GM21447 (cell line): Measurements from ENCODE around the gene ELMO2.

ENCODE experiments used
- ATAC-seq: cut with Tn5 transposase; IDR thresholded peaks from one replicate; pipeline ENCODE4 v1.9.1; 2021; ENCODE audit not compliant: unreplicated experiment

The ELMO2 gene

DNA sequence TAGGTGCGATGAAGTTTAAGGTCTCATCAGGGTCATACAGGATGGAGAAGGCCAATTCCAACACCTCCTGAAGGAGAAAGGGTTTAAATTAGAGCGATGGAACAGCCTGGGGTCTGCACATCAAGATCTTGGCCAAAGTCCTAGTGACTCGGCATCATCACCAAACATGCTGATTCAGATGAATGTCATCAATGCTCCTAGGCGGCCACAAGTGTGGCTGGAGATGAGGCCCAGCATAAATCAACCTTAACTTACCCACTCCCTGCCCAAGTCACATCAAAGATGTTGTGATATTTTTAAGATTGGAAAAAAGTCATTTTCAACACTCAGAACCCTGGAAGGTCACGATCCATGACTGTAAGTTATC is 37.5 kb downstream of the ELMO2 start:
- no peak for ATAC-seq

DNA sequence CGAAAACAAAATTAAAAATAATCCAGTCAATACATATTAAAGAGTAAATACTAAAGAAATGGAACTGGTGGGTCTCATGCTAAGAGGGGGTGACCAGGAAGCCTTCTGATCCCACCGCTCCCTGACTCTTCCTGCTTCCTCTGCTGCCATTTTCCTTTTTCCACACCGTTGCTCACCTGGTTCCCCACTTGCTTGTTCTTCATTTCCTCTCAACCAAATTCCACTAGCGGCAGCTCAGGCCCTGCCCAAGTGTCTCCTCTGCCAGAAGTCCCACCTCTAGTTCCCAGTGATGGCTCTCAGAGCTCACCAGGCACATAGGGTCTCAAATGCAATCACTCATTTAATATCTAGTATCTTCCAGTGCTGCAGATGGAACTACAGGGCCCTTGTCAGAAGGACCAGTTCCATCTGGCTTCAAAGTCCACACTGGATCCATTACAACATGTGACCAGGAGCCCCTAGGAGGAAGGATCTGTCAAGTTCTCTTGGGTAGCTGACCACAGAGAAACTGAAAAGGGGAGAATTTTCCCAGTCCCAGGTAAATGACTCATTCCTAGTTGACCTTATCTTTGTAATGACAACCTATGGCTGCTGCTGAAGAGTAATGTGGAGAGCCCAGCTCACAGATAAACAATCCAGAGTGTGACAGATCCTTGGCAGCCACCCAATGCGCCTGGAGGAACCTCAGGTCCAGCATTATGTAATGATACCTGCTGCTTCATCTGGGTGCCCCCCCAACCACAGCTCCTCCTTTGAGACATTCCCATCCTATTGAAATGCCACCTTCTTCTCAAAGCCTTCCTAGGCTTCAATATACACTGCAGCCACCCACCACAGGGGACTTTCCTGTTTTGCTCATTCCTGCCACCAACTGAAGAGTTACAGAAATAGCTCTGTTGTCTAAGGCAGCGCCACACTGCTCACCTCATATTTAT is 38.2 kb downstream of the ELMO2 start:
- no peak for ATAC-seq

DNA sequence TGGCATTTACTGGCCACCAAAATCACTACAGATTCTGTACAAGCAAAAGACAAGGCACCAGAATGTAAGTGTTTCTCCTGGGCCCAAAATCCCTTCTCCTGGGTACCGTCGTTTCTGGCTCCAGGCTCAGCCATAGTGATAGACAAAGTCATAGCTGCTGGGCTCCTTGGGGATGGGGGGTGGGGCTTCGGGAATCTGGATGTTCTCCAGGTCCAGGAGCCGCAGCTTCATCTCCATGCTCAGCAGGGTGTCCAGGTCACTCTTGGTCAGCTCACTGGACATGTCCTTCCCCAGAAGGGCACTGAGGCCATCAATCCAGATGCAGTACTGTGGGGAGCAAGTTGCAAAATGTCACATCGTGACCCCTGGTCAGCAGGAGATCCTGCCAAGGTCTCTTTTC is 39.2 kb downstream of the ELMO2 start:
- no peak for ATAC-seq

DNA sequence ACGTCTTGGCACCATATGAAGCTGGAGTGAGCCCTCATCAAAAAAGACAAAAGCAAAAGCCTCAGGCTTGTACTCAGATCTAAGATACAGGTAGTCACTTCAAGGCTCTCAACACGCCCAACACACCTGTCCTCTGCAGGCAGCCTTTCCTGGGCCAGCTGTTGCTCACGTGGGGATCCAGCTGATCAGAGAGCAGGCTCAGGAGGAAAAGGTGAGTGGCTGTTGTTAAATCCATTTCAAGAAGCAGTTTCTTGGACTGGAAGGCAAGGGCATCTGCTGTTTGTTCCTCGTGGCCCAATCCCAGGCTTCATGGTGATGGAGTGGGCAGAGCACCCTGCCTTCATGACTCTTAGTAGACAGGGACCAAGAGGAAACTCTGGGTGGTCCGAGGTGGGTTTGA is 39.6 kb downstream of the ELMO2 start:
- ATAC-seq, result no peak

DNA sequence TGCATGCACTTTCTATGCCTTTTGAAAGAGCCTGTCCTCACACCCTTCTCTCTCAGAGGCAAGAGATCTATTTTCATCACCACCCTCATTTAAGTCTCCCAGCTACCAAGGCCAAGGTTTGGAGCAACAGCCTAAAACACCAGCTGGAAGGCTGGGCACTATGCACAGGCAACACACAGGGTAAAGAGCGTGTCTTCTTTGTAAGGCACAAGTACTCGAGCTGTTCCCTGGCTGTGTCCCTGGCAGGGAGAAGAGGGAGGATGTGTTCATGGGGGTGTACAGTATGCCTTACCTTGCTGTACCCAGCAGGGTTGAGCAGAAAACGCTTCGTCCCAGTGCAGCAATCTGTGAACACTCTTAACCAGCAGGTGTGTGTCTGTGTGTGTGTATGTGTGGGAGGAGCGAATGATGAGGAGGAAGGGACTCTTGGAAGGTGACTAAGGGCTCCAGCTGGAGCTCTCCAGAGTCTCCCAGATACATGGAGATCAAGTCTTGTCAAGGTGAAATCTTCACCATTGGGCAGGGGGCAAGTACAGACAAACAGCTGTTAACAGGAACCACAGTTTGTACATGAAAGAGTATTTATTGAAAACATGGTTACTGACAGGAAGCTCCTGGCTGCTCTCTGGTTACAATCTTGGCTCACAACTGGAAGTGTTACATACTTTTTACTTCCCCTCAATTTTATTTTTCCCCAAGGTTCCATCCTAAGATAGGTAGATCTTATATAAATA is 40.8 kb downstream of the ELMO2 start:
- ATAC-seq, result no peak

DNA sequence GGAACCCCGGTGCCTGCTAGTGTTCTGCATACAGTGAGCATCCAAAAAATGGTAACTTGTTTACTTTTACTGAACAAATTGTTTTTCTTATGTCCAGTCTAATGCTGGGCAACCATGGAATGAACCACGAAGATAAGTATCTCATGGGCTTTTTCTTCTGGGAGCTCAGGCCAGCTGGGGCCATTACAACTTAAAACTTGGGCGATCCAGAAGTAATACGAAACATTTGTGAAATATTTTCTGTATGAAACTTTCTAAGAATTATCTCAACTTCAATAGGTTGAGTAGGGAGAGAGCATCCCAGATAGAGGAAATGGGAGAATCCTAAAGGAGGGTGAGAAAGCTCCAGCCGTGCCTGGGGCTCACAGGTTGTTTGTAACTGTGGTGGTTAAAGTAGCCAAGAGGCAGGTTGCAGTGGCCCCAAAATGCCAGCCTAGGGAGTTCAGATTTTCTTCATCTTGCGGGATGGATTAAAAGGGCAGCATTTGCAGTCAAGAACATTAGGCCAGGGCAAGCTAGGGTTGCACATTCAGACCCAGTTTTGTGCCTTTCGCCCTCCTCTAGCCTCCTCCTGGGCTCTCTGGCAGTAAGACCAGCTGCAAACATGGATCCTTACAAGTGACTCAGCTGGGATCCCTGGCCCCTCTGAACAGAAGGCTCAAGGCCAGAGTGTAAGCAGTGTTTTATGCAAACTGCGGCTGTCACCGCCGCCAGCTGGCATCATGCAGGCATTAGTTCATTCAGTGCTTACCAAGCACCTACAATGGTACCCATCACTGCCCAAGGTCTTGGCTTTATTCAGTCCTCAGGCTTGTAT is 41.5 kb downstream of the ELMO2 start:
- ATAC-seq, result no peak

DNA sequence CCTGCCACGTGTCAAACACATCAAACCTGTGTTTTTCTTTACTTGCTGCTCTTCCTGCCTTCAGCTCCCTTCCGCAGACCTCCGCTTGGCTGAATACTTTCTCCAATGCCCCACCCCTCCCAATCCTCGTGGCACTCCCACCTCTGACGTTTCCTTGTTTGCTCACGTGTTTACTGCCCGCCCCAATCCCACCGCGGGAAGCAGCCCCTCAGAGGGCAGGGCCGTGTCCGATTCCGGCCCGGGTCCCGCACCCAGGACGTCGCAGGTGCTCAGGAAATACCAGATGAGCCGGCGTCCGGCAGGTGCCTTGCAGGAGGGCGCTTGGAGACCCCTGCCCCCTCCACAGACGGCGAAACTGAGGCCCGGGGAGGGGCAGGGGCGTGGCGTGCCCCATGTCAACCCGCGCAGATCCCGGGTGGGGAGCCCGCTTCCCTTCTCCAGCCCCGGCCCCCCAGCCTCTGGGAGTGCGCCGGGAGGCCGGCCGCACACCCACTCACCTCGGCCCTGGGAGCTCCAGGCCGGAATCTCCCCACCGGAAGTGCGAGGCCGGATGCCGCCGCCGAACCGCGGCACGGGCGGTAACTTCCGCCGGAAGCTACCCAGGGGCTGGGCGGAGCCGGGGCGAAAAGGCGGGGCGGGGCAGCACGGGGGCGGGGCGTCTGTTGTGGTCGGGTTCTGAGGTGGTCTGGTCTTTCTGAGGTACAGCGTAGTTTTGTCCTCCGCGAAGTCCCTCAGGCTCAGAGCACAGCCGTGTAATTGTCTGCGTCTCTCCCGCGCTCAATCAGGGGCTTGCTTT is 42.3 kb downstream of the ELMO2 start:
- ATAC-seq, result peak; percentile 64

DNA sequence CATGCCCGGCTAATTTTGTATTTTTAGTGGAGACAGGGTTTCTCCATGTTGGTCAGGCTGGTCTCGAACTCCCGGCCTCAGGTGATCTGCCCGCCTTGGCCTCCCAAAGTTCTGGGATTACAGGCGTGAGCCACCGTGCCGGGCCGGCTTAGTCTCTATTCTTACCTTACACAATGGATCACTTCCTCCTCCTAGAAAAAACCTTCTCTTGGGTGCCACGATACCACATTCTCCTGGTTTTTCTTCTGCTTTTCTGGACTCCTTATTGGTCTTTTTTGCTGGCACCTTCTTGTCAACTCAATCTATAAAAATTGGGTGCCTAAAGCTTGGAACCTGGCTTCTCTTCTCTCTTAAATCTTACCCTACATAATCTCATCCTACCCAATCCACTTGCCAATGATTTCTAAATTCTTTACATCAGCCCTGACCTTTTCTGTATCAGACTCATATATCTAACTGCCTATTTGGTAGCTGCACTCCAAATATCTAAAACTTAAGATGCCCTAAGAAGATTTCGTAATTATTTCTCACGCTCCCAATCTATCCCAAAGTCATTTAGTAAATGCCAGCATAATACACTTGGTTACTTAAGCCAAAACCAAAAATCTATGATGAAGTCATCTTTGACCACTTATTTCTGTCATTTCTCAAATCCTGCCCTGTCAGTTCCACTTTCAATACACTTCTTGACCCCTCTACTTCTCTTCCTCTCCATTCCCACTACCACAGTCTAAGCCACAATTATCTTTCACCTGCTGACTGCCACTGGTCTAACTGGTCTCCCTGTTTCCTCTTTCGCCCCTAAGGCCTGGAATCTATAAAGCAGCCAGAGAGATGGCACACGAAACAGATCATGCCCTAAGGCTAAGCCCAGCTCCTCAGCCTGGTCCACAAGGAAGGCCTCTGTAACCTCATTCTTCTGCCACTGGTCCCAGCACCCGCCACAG is 43.2 kb downstream of the ELMO2 start:
- peak; percentile 23 for ATAC-seq

DNA sequence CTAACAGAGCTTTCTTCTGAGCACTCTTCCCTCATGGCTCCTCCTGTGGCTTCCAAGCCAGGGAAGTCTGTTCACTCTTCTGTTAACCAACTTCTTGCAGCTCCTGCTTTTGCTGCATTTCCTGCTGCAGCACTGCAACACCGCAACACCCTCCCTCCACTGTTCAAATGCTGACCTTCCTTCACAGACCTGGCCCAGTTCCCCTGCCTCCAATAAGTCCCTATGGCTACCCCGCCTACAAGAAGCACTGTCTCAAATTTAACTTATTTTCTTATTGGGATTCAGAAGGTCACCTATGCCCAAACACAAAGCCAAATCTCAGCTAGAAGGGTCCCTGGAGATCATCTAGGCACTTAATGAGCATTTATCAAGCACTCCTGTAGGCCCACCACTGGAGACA is 44.6 kb downstream of the ELMO2 start:
- ATAC-seq, result no peak

DNA sequence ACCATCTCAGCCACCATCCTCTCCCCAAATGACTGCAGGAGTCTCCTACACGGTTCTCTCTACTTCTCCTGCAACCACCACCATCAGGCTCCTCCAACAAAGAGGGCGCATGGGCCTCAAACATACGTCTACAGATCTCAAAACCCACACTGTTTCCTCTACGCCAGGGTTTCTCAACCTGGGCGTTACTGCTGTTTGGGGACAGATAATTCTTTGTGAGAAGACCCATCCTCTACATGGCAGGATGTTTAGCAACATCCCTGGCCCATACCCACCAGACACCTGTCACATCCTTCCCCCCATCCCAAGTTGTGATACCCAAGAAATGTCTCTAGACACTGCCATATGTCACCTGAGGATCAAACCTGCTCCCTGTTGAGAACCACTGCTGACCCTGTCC is 45.0 kb downstream of the ELMO2 start:
- no peak for ATAC-seq

DNA sequence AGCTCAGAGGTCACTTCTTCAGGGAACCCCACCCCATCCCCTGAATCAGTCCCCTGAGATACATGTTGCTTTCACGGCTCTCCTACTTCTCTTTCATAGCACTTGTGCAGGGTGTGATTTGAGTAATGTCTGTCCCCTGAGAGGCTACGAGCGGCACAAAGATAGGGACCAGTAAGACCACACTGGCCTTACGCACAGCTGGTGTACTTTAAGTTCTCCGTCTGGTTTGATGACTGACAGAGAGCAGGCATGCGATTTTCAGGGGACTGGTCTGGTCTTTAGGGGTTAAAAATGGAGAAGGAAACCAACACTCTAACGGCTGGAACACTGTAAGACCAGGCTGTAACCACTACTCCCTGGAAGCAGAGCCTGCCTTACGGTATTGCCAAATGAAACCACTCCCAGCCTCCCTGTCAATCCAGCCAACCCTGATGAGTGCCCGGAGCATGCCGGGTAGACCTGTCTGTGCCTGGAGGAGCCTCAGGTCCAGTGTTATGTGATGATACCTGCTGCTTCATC is 47.1 kb downstream of the ELMO2 start:
- ATAC-seq, result peak; percentile 48

DNA sequence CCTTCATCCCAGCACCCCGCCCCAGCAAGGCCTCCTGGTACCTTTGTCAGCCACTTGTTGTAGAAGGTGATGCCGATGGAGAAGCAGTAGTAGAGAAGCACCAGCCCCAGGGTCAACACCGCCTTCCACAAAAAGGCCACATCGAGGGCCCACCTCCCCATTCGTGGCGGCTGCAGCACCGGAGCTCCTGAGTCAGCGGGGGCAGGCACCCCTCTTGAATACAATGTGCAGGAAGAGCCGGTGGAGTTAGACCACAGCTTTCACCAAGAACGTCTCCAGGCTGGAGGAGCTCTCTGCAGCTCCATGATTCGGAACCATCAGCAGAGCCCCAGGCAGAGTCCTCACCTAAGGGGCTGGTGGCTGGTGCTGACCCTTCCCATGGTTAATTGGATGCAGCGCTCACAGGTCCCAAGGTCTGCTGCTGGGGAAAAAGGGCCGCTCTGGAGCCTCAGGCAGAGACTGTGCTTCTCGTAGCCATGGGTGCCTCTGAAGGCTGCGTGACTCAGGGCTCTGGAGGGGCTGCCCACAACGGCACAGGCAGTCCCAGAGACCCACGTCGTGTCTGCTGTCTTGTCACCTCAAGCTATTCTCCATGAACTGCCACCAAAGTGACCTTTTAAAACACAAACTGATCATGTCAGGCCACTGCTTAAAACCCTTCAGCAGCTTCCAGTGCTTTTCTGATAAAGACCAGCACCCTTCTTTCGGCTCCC is 47.9 kb downstream of the ELMO2 start:
- no peak for ATAC-seq

DNA sequence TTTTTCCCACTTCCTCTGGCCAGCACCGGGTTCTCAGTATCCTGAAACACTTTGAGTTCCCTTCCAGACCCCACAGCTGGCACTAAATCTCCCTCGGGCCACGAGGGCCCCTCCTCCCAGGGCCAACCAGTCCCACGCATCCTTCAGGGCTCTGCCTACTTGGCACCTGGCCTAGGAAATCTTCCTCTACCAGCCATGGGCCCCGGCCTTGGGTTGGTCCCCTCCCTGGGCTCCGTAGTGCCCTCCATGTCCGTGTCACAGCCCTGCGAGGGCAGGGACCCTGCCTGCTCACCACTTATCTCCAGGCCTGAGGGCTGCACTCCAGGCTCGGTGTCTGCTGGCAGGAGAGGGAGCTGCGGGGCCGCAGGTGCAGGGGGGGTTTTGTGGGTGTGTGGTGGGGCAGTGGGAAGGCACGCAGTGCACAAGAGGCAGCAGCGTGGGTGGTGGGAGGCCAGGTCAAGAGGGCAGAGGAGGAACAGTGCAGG is 49.3 kb downstream of the ELMO2 start:
- no peak for ATAC-seq

DNA sequence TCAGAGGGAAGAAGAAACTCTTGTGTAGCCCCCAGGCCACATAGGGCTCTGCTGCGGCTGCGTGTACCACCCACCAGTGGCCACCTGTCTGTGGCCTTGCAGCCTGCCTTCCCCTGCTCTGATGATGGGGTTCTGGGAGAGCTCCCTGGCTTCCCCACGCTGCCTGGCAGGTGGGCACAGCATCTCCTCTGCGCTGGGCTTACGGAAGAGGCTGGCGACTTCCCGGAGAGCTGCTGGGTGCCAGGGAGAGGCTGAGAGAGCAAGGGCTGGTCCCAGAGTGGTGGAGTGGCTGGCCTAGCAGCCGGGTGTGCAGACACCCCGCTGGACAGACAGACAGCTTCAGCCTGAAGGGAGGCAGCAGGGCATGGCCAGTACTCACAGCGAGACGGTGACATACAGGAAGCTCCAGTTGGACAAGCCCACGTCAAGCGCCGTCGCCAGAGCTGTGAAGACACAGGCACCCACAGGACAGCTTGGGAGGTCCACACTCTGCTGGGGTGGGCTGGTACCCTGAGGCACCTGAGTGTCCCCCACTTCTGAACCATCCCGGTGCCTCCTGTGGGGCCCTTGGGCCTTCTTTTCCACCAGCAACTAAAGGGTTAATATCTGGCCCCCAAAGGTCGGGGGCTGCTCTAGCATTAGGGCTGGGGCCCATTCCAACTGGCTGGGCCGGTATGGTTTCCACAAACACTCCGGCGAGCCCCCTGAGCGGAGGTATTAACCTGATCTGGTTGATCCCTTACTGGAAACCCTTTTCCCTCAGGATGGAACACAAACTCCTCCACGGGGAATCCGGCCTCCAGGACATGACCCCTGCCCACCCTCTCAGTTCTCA is 50.0 kb downstream of the ELMO2 start:
- ATAC-seq, result no peak

DNA sequence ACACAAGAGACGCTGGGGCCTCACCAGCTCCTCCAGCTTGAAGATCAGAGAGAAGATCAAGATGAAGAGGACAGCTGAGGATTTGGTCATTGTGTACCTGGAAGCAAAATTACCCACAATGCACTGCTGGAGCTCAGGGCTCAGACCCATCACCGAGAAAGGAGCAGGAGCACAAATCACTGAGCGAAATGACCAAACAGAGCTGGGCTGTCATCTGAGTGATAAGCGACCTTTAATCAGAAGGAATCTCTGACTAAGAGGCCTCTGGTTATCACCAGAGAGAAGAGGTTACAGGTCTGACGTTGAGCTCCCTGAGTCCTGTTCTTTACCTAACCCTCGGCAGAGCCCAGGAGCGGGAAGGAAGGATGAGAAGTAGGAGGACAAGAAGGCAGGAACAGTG is 50.6 kb downstream of the ELMO2 start:
- ATAC-seq, result no peak

DNA sequence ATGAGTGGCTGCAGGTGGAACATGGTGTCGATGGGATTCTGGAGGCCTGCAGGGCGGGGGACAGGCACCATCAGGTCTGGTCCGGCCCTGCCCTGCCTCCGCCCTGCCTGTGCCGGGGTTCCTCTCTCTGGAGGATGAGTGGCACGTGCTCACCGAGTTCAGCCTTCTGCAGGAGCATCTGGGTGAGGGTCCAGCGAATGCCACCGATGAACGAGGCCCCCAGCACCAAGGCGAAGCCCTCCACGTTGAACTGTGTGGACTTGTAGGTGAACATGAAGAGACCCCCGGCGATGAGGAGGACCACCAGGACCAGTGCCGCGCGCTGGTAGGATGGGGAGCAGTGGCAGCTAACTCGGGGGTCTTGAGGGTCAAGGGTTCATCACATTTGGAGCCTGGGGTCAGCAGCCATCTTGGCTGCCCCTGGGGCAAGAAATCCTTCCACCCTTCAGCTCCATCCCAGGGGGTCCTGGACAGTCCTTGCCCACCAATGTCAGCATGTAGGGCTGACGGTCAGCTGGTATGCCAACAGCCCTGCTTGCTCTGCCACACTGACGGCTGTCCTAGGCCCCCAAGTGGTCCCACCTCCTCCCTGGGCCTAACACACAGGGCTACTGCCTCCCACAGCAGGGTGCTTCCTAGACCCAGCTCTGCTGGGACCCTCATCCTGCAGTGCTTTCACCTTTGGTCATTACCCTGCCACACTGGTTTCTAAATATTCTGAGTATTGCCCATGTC is 51.3 kb downstream of the ELMO2 start:
- ATAC-seq, result no peak

DNA sequence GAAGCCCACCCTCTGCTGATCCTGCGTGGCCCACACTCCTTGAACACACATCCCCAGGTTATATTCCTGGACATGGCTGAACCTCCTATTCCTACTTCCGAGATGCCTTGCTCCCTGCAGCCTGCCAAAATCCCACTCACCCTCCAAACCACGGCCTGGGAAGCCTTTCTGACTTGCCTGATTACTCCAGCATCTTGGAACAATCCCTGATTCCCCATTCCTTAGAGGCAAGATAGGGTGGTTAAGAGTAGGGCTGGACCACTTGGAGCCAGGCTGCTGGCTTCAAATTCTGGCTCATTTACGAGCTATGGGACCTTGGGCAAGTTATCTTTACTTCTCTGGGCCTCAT is 52.2 kb downstream of the ELMO2 start:
- ATAC-seq, result no peak
